Fibroblast of lung (primary cell): Measurements from ENCODE around the gene SHQ1. TPM values are rescaled to one million over a fixed set of nuclear protein-coding genes. Genes with fewer than 3 reads are reported as not detected.

ENCODE experiments used
- DNase-seq, 2 donors: peaks; one replicate each; pipeline versions ENCODE4 v3.0.0 to v3.0.0-alpha.2; 2010; ENCODE audit warnings: low read depth in 2 of 2
- H2AFZ ChIP-seq: 2 replicates; pipeline ENCODE4 v1.5.1; 2012; ENCODE audit warnings: low read length, control low read depth, inconsistent platforms
- H3K27ac ChIP-seq: 2 replicates; pipeline ENCODE4 v1.5.1; 2011; ENCODE audit warnings: low read length, control low read depth; ENCODE audit not compliant: insufficient read depth
- H3K27me3 ChIP-seq: 2 replicates; pipeline ENCODE4 v1.5.1; 2011; ENCODE audit warnings: mild to moderate bottlenecking, low read length; ENCODE audit not compliant: control insufficient read depth, insufficient read depth
- H3K36me3 ChIP-seq: 2 replicates; pipeline ENCODE4 v1.5.1; 2011; ENCODE audit warnings: low read length; ENCODE audit not compliant: control insufficient read depth, insufficient read depth
- H3K4me1 ChIP-seq: 2 replicates; pipeline ENCODE4 v1.5.1; 2011; ENCODE audit warnings: low read length; ENCODE audit not compliant: control insufficient read depth, insufficient read depth; ENCODE audit errors: extremely low read depth
- H3K4me2 ChIP-seq: 2 replicates; pipeline ENCODE4 v1.5.1; 2011; ENCODE audit warnings: low read length, control low read depth; ENCODE audit not compliant: insufficient read depth; ENCODE audit errors: extremely low read depth
- H3K4me3 ChIP-seq, 4 experiments: fragments of 200-600 bp in 1 of 4; sonication (generic) in 1 of 4; replicated peaks in 1 of 4; 2 replicates each; pipeline ENCODE4 v1.5.1; 2011 to 2016; ENCODE audit warnings: low read length in 4 of 4, low read depth in 3 of 4, mild to moderate bottlenecking in 3 of 4, control low read depth in 2 of 4, inconsistent platforms in 1 of 4, mixed read lengths in 1 of 4; ENCODE audit not compliant: insufficient read depth in 1 of 4; ENCODE audit errors: control extremely low read depth in 1 of 4
- H3K79me2 ChIP-seq: 2 replicates; pipeline ENCODE4 v1.5.1; 2012; ENCODE audit warnings: mild to moderate bottlenecking, low read length, inconsistent platforms; ENCODE audit not compliant: control insufficient read depth, insufficient read depth
- H3K9ac ChIP-seq: 2 replicates; pipeline ENCODE4 v1.5.1; 2011; ENCODE audit warnings: mild to moderate bottlenecking, low read length, control low read depth; ENCODE audit not compliant: insufficient read depth
- H3K9me3 ChIP-seq: 2 replicates; pipeline ENCODE4 v1.5.1; 2012; ENCODE audit warnings: low read depth, low read length; ENCODE audit not compliant: control insufficient read depth, insufficient read depth
- H4K20me1 ChIP-seq: 2 replicates; pipeline ENCODE4 v1.5.1; 2011; ENCODE audit warnings: low read length; ENCODE audit not compliant: control insufficient read depth, insufficient read depth; ENCODE audit errors: extremely low read depth
- EZH2 ChIP-seq: IDR thresholded peaks from 2 replicates; pipeline ENCODE4 v1.5.1; 2012; ENCODE audit warnings: low read length, control low read depth, mild to moderate bottlenecking; ENCODE audit errors: missing control alignments
- polyA plus RNA-seq, 2 donors: library from polyadenylated mRNA; depleted of rRNA in 1 of 2; stranded (reverse) in 1 of 2; unstranded in 1 of 2; fragments of >200 nt; gene quantifications; 2 replicates each; pipeline ENCODE4 v1.2.1, GENCODE V29; 2011 to 2012; ENCODE audit warnings: missing spikeins in 1 of 2
- total RNA-seq: library from RNA; depleted of rRNA; stranded (reverse); fragments of >200 nt; gene quantifications from 2 replicates; pipeline ENCODE4 v1.2.1, GENCODE V29; 2014
- TF ChIP-seq, protein P1 (sequence below), 2 donors: IDR thresholded peaks in 1 of 2; conservative IDR thresholded peaks in 1 of 2; 1 replicate in 1 of 2; 2 replicates in 1 of 2; pipeline ENCODE4 v1.5.1; 2011 to 2012; ENCODE audit warnings: low read length in 2 of 2, control low read depth in 1 of 2, inconsistent platforms in 1 of 2, low read depth in 1 of 2, mild to moderate bottlenecking in 1 of 2

SHQ1 gene
- total and polyA plus RNA-seq, 2 donors (not counting 1 experiment from before 2014, with no cell fraction given) = 12.2 to 15.5 TPM

DNA sequence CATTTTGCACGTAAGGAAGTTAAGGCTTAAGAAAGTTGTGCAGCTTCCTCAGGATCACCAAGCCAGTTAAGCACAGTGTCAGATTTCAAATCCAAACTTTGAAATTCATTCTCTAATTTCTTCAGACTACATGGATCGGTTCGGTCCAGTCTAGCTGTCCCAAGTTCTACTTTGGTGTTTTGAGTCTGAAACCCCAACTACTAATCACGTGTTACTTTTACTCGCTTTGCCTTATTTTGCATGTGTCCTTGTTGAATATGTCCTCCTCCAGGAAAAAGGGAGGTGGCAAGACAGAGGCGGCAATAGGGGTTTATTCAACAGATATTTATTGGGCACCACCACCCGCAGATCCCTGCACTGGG is 39.1 kb upstream of the SHQ1 start:
- Histone ChIP-seq H3K27ac (no peak overlapping the region), H3K4me3 (peak overlapping the region; percentile 51 to 85 (median 64))

DNA sequence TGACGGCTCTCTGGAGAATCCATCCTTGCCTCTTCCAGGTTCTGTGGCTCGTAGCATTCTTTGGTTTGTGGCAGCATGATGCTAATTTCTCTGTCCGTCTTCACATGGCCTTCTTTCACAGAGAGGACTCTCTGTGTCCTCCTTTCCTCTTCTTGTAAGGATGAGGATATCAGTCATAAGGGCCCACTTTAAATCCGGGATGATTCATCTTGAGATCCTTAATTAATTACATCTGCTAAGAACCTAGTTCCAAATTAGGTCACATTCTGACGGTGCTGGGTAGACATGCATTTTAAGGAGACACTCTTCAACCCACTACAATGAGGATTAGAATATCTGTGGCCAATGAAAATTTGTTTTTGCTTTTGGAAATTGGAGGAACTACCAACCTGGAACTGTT is 23.9 kb upstream of the SHQ1 start:
- Histone ChIP-seq H2AFZ (peak overlapping the region; percentile 44), H3K4me3 (no peak overlapping the region), H3K9me3 (no peaks in the 10 kb centered on the region), H3K4me1 (no peaks in the 10 kb centered on the region), H3K9ac (no peak overlapping the region), H3K79me2 (no peaks in the 10 kb centered on the region), H3K36me3 (no peaks in the 10 kb centered on the region), H4K20me1 (no peaks in the 10 kb centered on the region), H3K27ac (peak overlapping the region; percentile 35), H3K27me3 (peaks cover 2% of the 10 kb centered on the region), H3K4me2 (no peak overlapping the region)
- peak; percentile 34 to 74 for DNase-seq
- TF ChIP-seq, protein P1, sequence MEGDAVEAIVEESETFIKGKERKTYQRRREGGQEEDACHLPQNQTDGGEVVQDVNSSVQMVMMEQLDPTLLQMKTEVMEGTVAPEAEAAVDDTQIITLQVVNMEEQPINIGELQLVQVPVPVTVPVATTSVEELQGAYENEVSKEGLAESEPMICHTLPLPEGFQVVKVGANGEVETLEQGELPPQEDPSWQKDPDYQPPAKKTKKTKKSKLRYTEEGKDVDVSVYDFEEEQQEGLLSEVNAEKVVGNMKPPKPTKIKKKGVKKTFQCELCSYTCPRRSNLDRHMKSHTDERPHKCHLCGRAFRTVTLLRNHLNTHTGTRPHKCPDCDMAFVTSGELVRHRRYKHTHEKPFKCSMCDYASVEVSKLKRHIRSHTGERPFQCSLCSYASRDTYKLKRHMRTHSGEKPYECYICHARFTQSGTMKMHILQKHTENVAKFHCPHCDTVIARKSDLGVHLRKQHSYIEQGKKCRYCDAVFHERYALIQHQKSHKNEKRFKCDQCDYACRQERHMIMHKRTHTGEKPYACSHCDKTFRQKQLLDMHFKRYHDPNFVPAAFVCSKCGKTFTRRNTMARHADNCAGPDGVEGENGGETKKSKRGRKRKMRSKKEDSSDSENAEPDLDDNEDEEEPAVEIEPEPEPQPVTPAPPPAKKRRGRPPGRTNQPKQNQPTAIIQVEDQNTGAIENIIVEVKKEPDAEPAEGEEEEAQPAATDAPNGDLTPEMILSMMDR (conservative IDR thresholded peaks at IDR 0.05 in 1 of 2, IDR thresholded peaks at IDR 0.05 in 1 of 2; ENCODE audit: low read depth in 1 of 2, low read length in 2 of 2) = no peak
- no peak for TF ChIP-seq EZH2

More for the DNA sequence above, 39.1 kb upstream of the SHQ1 start:
- Histone ChIP-seq H3K9me3 (no peaks in the 10 kb centered on the region), H3K27me3 (no peaks in the 10 kb centered on the region), H3K4me1 (peaks cover 14% of the 10 kb centered on the region), H3K79me2 (no peaks in the 10 kb centered on the region), H3K4me2 (peak overlapping the region; percentile 86), H3K36me3 (no peaks in the 10 kb centered on the region), H2AFZ (peak overlapping the region; percentile 78), H3K9ac (no peak overlapping the region), H4K20me1 (no peaks in the 10 kb centered on the region)
- TF ChIP-seq, protein P1 (conservative IDR thresholded peaks at IDR 0.05 in 1 of 2, IDR thresholded peaks at IDR 0.05 in 1 of 2; ENCODE audit: low read depth in 1 of 2, low read length in 2 of 2) = no peak
- no peak for TF ChIP-seq EZH2
- peak; percentile 22 to 40 for DNase-seq

DNA sequence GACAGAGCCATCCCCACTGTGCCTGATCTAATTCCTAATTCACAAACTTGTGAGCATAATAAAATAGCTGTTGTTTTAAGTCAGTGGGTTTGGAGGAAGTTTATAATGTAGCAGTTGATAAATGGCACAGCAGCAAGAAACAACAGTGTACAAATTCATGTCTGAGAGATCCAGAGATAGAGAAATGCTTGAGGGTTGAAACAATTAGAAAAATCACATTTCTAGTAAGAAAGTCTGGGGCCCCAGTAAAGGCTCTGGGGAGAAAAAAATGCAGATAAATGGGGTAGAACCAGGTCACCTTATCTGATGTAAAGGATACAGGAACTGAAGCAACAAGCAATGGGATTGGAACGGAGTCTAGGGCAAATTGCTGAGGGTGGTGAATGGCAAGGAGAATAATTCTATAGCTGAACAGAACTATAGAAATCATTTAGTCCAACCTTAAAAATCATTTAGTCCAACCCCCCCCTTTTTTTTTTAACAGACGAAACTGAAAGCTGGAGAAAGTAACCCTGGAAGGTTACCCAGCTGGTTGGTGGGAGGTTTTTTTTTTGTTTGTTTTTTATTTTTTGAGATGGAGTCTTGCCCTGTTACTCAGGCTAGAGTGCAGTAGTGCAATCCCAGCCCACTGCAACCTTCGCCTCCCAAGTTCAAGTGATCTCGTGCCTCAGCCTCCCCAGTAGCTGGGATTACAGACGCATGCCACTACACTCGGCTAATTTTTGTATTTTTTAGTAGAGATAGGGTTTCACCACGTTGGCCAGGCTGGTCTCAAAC is 14.3 kb upstream of the SHQ1 start:
- Histone ChIP-seq H2AFZ (no peak overlapping the region), H3K79me2 (no peaks in the 10 kb centered on the region), H3K9me3 (no peaks in the 10 kb centered on the region), H3K36me3 (no peaks in the 10 kb centered on the region), H4K20me1 (no peaks in the 10 kb centered on the region), H3K4me2 (no peak overlapping the region), H3K27me3 (no peaks in the 10 kb centered on the region), H3K27ac (no peak overlapping the region), H3K4me3 (no peak overlapping the region), H3K9ac (no peak overlapping the region), H3K4me1 (no peaks in the 10 kb centered on the region)
- no peak for TF ChIP-seq EZH2
- TF ChIP-seq, protein P1 (conservative IDR thresholded peaks at IDR 0.05 in 1 of 2, IDR thresholded peaks at IDR 0.05 in 1 of 2; ENCODE audit: low read depth in 1 of 2, low read length in 2 of 2) = no peak
- DNase-seq = peak in 1 of 2 donors; percentile 10
